Spleen (tissue), 11 donors: ENCODE data around the gene MEI1. TPM values are rescaled to one million over a fixed set of nuclear protein-coding genes. Genes with fewer than 3 reads are reported as not detected.
A peak's percentile ranks its signal among the peaks of the same experiment; 100 is the strongest.

ENCODE experiments used
- DNase-seq: peaks from one replicate; pipeline ENCODE4 v3.0.0-alpha.2; 2020
- H3K27ac ChIP-seq, 8 donors: fragments of 200-600 bp; sonication (generic) in 7 of 8; 1 replicate in 4 of 8; 2 replicates in 4 of 8; pipeline versions ENCODE4 v1.5.0 to v1.8.0; 2016 to 2021; ENCODE audit warnings: inconsistent platforms in 4 of 8, mild to moderate bottlenecking in 4 of 8, moderate library complexity in 1 of 8
- H3K27me3 ChIP-seq, 7 donors: fragments of 200-600 bp; sonication (generic) in 6 of 7; replicated peaks in 1 of 7; 1 replicate in 4 of 7; 2 replicates in 3 of 7; pipeline versions ENCODE4 v1.5.0 to v1.8.0; 2016 to 2021; ENCODE audit warnings: inconsistent platforms in 3 of 7, mild to moderate bottlenecking in 1 of 7
- H3K36me3 ChIP-seq, 6 donors: fragments of 200-600 bp; sonication (generic) in 5 of 6; 1 replicate in 4 of 6; 2 replicates in 2 of 6; pipeline versions ENCODE4 v1.5.0 to v1.8.0; 2016 to 2021; ENCODE audit warnings: inconsistent platforms in 2 of 6
- H3K4me1 ChIP-seq, 6 donors: fragments of 200-600 bp; sonication (generic) in 5 of 6; 1 replicate in 3 of 6; 2 replicates in 3 of 6; pipeline versions ENCODE4 v1.5.0 to v1.8.0; 2016 to 2021; ENCODE audit warnings: inconsistent platforms in 3 of 6
- H3K4me3 ChIP-seq, 8 donors: fragments of 200-600 bp; sonication (generic) in 7 of 8; 1 replicate in 4 of 8; 2 replicates in 4 of 8; pipeline versions ENCODE4 v1.5.0 to v1.8.0; 2016 to 2021; ENCODE audit warnings: inconsistent platforms in 4 of 8, mild to moderate bottlenecking in 4 of 8, moderate library complexity in 2 of 8
- H3K9me3 ChIP-seq, 8 donors: fragments of 200-600 bp; sonication (generic) in 7 of 8; 1 replicate in 4 of 8; 2 replicates in 4 of 8; pipeline versions ENCODE4 v1.5.0 to v1.8.0; 2016 to 2021; ENCODE audit warnings: inconsistent platforms in 4 of 8
- CTCF ChIP-seq, 11 experiments: fragments of 200-600 bp in 7 of 11; fragments of 450-650 bp in 4 of 11; sonication (generic) in 4 of 11; IDR thresholded peaks in 8 of 11; conservative IDR thresholded peaks in 3 of 11; 1 replicate in 7 of 11; 2 replicates in 4 of 11; pipeline versions ENCODE4 v1.4.0 to v1.8.0; 2016 to 2021; ENCODE audit warnings: antibody characterized with exemption in 11 of 11, inconsistent platforms in 4 of 11, mild to moderate bottlenecking in 1 of 11
- POLR2A ChIP-seq, 3 donors: fragments of 450-650 bp; IDR thresholded peaks; one replicate each; pipeline ENCODE4 v1.5.1; 2017; ENCODE audit warnings: antibody characterized with exemption in 3 of 3, mild to moderate bottlenecking in 1 of 3
- POLR2AphosphoS5 ChIP-seq, 3 donors: sonication (generic); formaldehyde crosslinking; IDR thresholded peaks; one replicate each; pipeline ENCODE4 v1.5.1; 2017; ENCODE audit warnings: antibody characterized with exemption in 3 of 3
- WGBS, 5 donors: extraction: QIAGEN DNeasy Blood & Tissue Kit in 3 of 5; methylation state at CpG; one replicate each; pipeline versions ENCODE4 v1.1.5 to v1.1.7; 2013 to 2018; 5-methylcytosine and 5-hydroxymethylcytosine counted together
- intact Hi-C: fragments of 100-400 bp; cut with DNase I; formaldehyde crosslinking; loops from one replicate; pipeline ENCODE4 v1.15.0; 2023; ENCODE audit warnings: low total_unique reads
- polyA plus RNA-seq, 3 donors: library from polyadenylated mRNA; stranded (reverse); fragments of 200-250 nt; gene quantifications; one replicate each; pipeline ENCODE4 v1.2.1, GENCODE V29; 2013
- total RNA-seq, 7 donors: library from RNA; depleted of rRNA in 3 of 7; stranded (reverse); fragments of >200 nt in 3 of 7; fragmentation: NEBNext Ultra II Directional in 4 of 7; extraction: Animal tissue kit (Norgen Biotek cat#: 25700) in 4 of 7; gene quantifications; one replicate each; pipeline versions ENCODE4 v1.1.0 to v1.2.1, GENCODE V29; 2016 to 2021
- donor health status: healthy with polysubstance abuse.
- donor health status: DM: no; HTN: no; CAD: no; lungs with moderate emphysema.
- donor health status: DM: no; HTN: no; CAD: no.
- donor health status: Bipolar disorder and iron deficiency.
- donor health status: healthy.
- donor health status: DM: no; HTN: no; CAD: no.
- donor health status: DM: yes; HTN: yes; CAD: no.

MEI1 gene
- total and polyA plus RNA-seq, 10 donors = 17.7 to 56.5 (median 22.1) TPM

DNA sequence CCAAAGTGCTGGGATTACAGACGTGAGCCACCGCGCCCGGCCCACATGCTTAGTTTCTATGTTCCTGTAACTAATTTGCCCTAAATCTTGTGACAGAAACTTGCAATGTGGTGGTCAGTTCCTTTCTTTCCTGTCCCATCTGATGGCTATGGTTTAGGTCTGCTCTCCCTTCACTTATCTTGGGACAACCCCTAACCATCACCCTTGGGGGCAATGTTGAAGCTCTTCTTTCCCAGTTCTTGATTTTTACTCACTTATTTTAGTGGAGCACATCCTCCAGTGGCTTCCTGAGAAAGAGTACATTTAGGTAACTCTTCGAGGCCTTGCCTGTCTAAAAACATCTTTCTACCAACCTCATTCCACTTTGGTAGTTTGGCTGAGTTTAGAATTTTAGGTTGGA is 140.9 kb downstream of the MEI1 start:
- Histone ChIP-seq H3K27me3 (no peaks in the 10 kb centered on the region), H3K4me1 (peaks cover 7 to 93% (median 45%) of the 10 kb centered on the region in 6 donors), H3K27ac (peak overlapping the region in 1 of 8 donors; percentile 51), H3K9me3 (no peaks in the 10 kb centered on the region), H3K36me3 (peaks cover 0 to 67% (median 12%) of the 10 kb centered on the region in 6 donors), H3K4me3 (no peak overlapping the region)
- DNase-seq = no peak
- WGBS, 5 donors = 86 to 94% (median 88%) methylated on average over 5 of the region's 5 CpGs
- intact Hi-C loops = no loop called here
- TF ChIP-seq POLR2A (IDR thresholded peaks at IDR 0.05) (no peak), CTCF (IDR thresholded peaks at IDR 0.05 in 8 of 11, conservative IDR thresholded peaks at IDR 0.05 in 3 of 11) (no peak), POLR2AphosphoS5 (IDR thresholded peaks at IDR 0.05) (no peak)

- H3K9me3 ChIP-seq = no peaks in the 10 kb centered on the region
- 63 to 84% (median 70%) methylated on average over 3 of the region's 3 CpGs for whole genome bisulfite sequencing, 5 donors
- H3K27ac ChIP-seq = peak overlapping the region in 2 of 8 donors; percentile 27 to 51
- no peak for DNase-seq
- peaks cover 0 to 57% (median 9%) of the 10 kb centered on the region in 6 donors for H3K36me3 ChIP-seq
- no peak overlapping the region for H3K4me3 ChIP-seq
- intact Hi-C loops = no loop called here
- H3K27me3 ChIP-seq = no peaks in the 10 kb centered on the region
- TF ChIP-seq CTCF (IDR thresholded peaks at IDR 0.05 in 8 of 11, conservative IDR thresholded peaks at IDR 0.05 in 3 of 11) = no peak
- TF ChIP-seq POLR2AphosphoS5 (IDR thresholded peaks at IDR 0.05) = no peak
- no peak for TF ChIP-seq POLR2A (IDR thresholded peaks at IDR 0.05)
- peaks cover 5 to 93% (median 45%) of the 10 kb centered on the region in 6 donors for H3K4me1 ChIP-seq
Measured at GRCh38 chr22:41841085-41841712, 141.9 kb downstream of the MEI1 start.

DNA sequence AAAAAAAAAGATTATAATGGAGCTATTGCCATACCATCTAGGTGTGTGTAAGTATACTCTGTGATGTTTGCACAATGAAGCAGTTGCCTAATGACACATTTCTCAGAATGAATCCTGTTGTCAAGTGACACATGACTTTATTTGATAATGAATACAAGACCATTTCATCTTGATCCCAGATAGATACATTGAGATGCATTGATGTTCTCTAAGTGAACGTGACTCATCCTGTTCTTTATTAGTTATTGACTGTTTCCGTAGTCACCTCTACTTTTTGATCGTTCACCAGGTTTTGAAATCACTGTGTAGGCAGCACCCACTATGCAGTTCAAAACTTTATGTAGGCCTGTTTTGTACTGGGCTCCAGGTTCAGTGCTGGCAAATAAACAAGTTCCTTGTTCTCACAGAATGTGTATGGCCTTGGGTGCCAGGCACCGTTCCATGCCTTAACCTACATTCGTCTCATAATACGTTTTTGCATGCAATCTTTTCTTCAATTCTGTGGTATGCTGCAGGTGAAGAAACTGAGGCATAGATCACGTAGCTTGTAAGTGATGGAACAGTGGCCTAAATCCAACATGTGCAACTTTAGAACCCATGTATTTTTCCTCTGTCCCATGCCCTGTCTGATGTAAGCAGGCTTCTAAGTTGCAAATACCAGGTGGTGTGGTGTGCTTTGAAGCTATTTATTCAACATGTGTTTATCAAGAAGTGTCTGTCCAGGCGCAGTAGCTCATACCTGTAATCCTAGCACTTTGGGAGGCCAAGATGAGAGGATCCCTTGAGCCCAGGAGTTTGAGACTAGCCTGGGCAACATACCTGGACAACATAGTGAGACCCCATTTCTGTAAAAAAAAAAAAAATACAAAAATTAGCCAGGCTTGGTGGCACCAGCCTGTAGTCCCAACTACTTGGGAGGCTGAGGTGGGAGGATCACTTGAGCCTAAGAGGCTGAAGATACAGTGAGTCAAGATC is 144.0 kb downstream of the MEI1 start:
- Histone ChIP-seq H3K36me3 (peaks cover 0 to 45% (median 0%) of the 10 kb centered on the region in 6 donors), H3K4me1 (peaks cover 5 to 99% (median 65%) of the 10 kb centered on the region in 6 donors), H3K4me3 (no peak overlapping the region), H3K9me3 (no peaks in the 10 kb centered on the region), H3K27ac (peak overlapping the region in 3 of 8 donors; percentile 14 to 51 (median 22)), H3K27me3 (no peaks in the 10 kb centered on the region)
- no peak for DNase-seq
- WGBS, 5 donors = 78 to 87% (median 82%) methylated on average over 8 of the region's 8 CpGs
- intact Hi-C loops = no loop called here
- TF ChIP-seq POLR2AphosphoS5 (IDR thresholded peaks at IDR 0.05) (no peak), POLR2A (IDR thresholded peaks at IDR 0.05) (no peak), CTCF (IDR thresholded peaks at IDR 0.05 in 8 of 11, conservative IDR thresholded peaks at IDR 0.05 in 3 of 11) (no peak)

DNA sequence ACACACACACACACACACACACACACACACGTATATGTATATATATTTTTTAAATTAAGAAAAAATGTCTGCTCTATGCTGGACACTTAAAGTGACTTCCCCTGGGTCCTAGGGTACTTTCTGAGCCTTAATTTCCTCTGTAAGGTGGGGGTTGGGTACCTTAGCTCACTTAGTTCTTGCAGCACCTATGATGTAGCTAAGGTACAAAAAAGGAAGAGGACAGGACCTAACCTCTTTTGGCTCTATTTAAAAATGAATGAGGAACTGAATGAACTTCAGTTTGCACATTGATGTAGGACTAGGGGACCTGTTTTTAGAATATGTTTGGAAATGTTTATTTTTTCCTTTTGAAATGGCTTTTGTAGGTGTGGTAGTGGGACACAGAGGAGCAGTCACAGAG is 144.7 kb downstream of the MEI1 start:
- intact Hi-C loops = no loop called here
- DNase-seq = no peak
- TF ChIP-seq CTCF (IDR thresholded peaks at IDR 0.05 in 8 of 11, conservative IDR thresholded peaks at IDR 0.05 in 3 of 11) (no peak), POLR2AphosphoS5 (IDR thresholded peaks at IDR 0.05) (no peak), POLR2A (IDR thresholded peaks at IDR 0.05) (no peak)
- Histone ChIP-seq H3K36me3 (peaks cover 0 to 37% (median 0%) of the 10 kb centered on the region in 6 donors), H3K4me3 (no peak overlapping the region), H3K9me3 (no peaks in the 10 kb centered on the region), H3K27me3 (no peaks in the 10 kb centered on the region), H3K4me1 (peaks cover 13 to 99% (median 69%) of the 10 kb centered on the region in 6 donors), H3K27ac (peak overlapping the region in 2 of 8 donors; percentile 51 to 54)
- WGBS, 5 donors = 42 to 87% (median 61%) methylated on average over 1 of the region's 1 CpG
